Measurements from ENCODE around the gene BRD7.

DNA sequence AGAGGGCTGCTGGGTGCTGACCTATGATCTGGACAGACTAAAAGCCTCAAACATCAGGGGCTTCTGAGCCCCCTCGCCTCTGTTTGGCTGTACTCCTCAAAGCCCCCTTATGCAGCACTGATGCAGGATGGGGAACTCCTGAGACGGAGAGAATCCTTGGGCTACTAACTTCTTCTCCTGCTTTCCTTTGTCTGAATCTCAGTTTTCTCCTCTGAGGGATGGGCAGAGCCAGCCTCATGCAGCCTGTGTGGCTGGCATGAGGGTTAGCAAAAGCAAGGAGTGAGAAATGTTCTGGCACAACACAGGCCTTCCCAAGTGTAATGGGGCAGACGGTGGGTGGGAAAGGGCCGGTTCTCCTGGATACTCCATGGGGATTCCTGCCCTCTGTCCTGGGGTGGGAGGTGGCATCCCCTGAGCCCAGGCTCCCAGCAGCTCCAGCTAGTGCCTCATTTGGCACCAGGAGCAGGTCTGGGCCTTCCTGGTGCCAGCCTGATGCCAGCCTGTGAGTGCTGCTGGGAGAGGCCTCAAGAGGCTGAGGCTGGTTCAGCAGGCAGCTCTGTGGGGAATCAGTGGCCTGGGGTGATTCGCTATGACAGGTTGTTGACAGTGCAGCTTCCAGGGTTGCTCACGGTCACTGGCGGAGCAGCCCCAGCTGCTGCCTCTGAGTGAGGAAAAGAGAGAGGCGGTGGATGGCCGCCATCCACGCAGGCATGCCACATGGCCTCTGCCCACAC, 4.0 kb upstream of the BRD7 start:
- TF ChIP-seq POLR2A (IDR thresholded peaks at IDR 0.05): no peak
- TF ChIP-seq, protein P1, sequence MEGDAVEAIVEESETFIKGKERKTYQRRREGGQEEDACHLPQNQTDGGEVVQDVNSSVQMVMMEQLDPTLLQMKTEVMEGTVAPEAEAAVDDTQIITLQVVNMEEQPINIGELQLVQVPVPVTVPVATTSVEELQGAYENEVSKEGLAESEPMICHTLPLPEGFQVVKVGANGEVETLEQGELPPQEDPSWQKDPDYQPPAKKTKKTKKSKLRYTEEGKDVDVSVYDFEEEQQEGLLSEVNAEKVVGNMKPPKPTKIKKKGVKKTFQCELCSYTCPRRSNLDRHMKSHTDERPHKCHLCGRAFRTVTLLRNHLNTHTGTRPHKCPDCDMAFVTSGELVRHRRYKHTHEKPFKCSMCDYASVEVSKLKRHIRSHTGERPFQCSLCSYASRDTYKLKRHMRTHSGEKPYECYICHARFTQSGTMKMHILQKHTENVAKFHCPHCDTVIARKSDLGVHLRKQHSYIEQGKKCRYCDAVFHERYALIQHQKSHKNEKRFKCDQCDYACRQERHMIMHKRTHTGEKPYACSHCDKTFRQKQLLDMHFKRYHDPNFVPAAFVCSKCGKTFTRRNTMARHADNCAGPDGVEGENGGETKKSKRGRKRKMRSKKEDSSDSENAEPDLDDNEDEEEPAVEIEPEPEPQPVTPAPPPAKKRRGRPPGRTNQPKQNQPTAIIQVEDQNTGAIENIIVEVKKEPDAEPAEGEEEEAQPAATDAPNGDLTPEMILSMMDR (IDR thresholded peaks at IDR 0.05): no peak
- peak in 2 of 3 donors; percentile 15 to 20 for TF ChIP-seq POLR2AphosphoS5 (IDR thresholded peaks at IDR 0.05)
- no peak for TF ChIP-seq EP300 (IDR thresholded peaks at IDR 0.05; ENCODE audit: low read depth)

Data from transverse colon (tissue), 4 donors.